ENCODE results near the gene NOL11. TPM values are rescaled to one million over a fixed set of nuclear protein-coding genes. Genes with fewer than 3 reads are reported as not detected.

Gene NOL11
- total RNA-seq, 1 donor from 2014 or later, result 40.4 TPM

- peak overlapping the region; percentile 77 for H3K27ac Mint-ChIP-seq (ENCODE audit: unreplicated experiment)
- H3K27me3 Mint-ChIP-seq (ENCODE audit: unreplicated experiment), result no peaks in the 10 kb centered on the region
- H3K4me1 Mint-ChIP-seq (ENCODE audit: unreplicated experiment), result peaks cover 8% of the 10 kb centered on the region
- peak; percentile 44 for DNase-seq (ENCODE audit: low spot score)
- no peaks in the 10 kb centered on the region for H3K9me3 Mint-ChIP-seq (ENCODE audit: unreplicated experiment)
- H3K4me3 Mint-ChIP-seq (ENCODE audit: unreplicated experiment), result no peak overlapping the region
- no peaks in the 10 kb centered on the region for H3K36me3 Mint-ChIP-seq (ENCODE audit: low read depth, unreplicated experiment)
- no peak for TF ChIP-seq CTCF (IDR thresholded peaks at IDR 0.05; ENCODE audit: unreplicated experiment)
Measured at GRCh38 chr17:67784364-67785121, 66.8 kb downstream of the NOL11 start.

GRCh38 chr17:67785122-67785477, 67.4 kb downstream of the NOL11 start:
- H3K9me3 Mint-ChIP-seq (ENCODE audit: unreplicated experiment), result no peaks in the 10 kb centered on the region
- peaks cover 8% of the 10 kb centered on the region for H3K4me1 Mint-ChIP-seq (ENCODE audit: unreplicated experiment)
- H3K36me3 Mint-ChIP-seq (ENCODE audit: low read depth, unreplicated experiment), result no peaks in the 10 kb centered on the region
- peak overlapping the region; percentile 77 for H3K27ac Mint-ChIP-seq (ENCODE audit: unreplicated experiment)
- TF ChIP-seq CTCF (IDR thresholded peaks at IDR 0.05; ENCODE audit: unreplicated experiment), result no peak
- no peak overlapping the region for H3K4me3 Mint-ChIP-seq (ENCODE audit: unreplicated experiment)
- no peak for DNase-seq (ENCODE audit: low spot score)
- no peaks in the 10 kb centered on the region for H3K27me3 Mint-ChIP-seq (ENCODE audit: unreplicated experiment)

GRCh38 chr17:67785504-67785903, 67.8 kb downstream of the NOL11 start:
- no peaks in the 10 kb centered on the region for H3K36me3 Mint-ChIP-seq (ENCODE audit: low read depth, unreplicated experiment)
- no peaks in the 10 kb centered on the region for H3K27me3 Mint-ChIP-seq (ENCODE audit: unreplicated experiment)
- no peak overlapping the region for H3K27ac Mint-ChIP-seq (ENCODE audit: unreplicated experiment)
- peaks cover 8% of the 10 kb centered on the region for H3K4me1 Mint-ChIP-seq (ENCODE audit: unreplicated experiment)
- DNase-seq (ENCODE audit: low spot score), result no peak
- no peak for TF ChIP-seq CTCF (IDR thresholded peaks at IDR 0.05; ENCODE audit: unreplicated experiment)
- no peaks in the 10 kb centered on the region for H3K9me3 Mint-ChIP-seq (ENCODE audit: unreplicated experiment)
- H3K4me3 Mint-ChIP-seq (ENCODE audit: unreplicated experiment), result no peak overlapping the region

Other genes with a start within 250 kb of the NOL11 start
- gene BPTF, start 107.6 kb downstream of the NOL11 start, total RNA-seq (ENCODE audit: unreplicated experiment), result 115 TPM